CD4-positive, alpha-beta T cell treated with Interleukin-2 at 100 ng/mL for 4 hours (primary cell): ENCODE results near the gene OR5D14.

Experiments
- DNase-seq: peaks from one replicate; pipeline ENCODE4 v3.0.0-alpha.2; 2020; ENCODE audit warnings: low spot score

OR5D14 gene

GRCh38 chr11:55795256-55795655 lies at the start of gene OR5D14:
Gene OR5D14, plus strand, starts transcription at chr11:55795556. Its CDS starts 0 bp downstream, at chr11:55795556.
- no peak for DNase-seq

GRCh38 chr11:55773138-55773537 lies 22.2 kb upstream of the OR5D14 start, which contains the start of gene OR5D13:
Gene OR5D13, plus strand, starts transcription at chr11:55773438. Its CDS starts 0 bp downstream, at chr11:55773438.
- no peak for DNase-seq

- no peak for DNase-seq
These were observed 3.8 kb upstream of the OR5D14 start for GRCh38 chr11:55791606-55792005.

GRCh38 chr11:55793321-55793720 lies 2.0 kb upstream of the OR5D14 start:
- DNase-seq = no peak

- DNase-seq = no peak
These were observed 10.9 kb downstream of the OR5D14 start for GRCh38 chr11:55806248-55806647.

- DNase-seq = no peak
These were observed 15.7 kb downstream of the OR5D14 start, which contains the start of gene OR5L1 for GRCh38 chr11:55811067-55811466. Gene OR5L1, plus strand, starts transcription at chr11:55811367. Its CDS starts 100 bp downstream, at chr11:55811467.

- DNase-seq = no peak
These were observed 24.0 kb downstream of the OR5D14 start, which contains the start of gene OR5D18 for GRCh38 chr11:55819330-55819729. Gene OR5D18, plus strand, starts transcription at chr11:55819630. Its CDS starts 0 bp downstream, at chr11:55819630.

- DNase-seq = no peak
These were observed 31.6 kb downstream of the OR5D14 start, which contains the start of gene OR5L2 for GRCh38 chr11:55826919-55827318. Gene OR5L2, plus strand, starts transcription at chr11:55827219. Its CDS starts 0 bp downstream, at chr11:55827219.

- no peak for DNase-seq
These were observed 43.1 kb downstream of the OR5D14 start, which contains the start of gene OR5D16 for GRCh38 chr11:55838452-55838851. Gene OR5D16, plus strand, starts transcription at chr11:55838752. Its CDS starts 0 bp downstream, at chr11:55838752.
